ENCODE data around the gene FTO. TPM values are rescaled to one million over a fixed set of nuclear protein-coding genes. Genes with fewer than 3 reads are reported as not detected.
A peak's percentile ranks its signal among the peaks of the same experiment; 100 is the strongest.

Gene FTO
- polyA plus RNA-seq, 1 donor: 55.1 TPM

DNA sequence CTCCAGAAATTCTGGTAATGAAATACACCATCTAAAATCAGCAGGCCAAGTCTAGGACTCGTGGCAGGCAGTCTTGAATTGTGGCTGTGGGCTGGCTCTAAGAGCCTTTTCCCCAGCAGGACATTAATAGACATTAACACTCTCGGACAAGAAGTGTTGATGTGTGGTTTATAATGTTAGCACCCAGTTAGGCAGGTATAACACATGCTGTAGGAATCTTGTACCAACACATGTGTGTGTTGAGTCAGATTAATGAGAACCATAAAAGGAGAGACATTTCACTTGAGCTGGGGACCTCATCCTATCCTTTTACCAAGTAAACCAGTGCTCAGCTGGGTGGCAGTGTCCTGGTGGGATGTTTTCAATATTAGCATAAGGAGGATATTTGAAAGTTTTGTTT, 264.5 kb downstream of the FTO start:
- DNase-seq: no peak

GRCh38 chr16:53968896-53969295, 264.9 kb downstream of the FTO start:
- no peak for DNase-seq

DNA sequence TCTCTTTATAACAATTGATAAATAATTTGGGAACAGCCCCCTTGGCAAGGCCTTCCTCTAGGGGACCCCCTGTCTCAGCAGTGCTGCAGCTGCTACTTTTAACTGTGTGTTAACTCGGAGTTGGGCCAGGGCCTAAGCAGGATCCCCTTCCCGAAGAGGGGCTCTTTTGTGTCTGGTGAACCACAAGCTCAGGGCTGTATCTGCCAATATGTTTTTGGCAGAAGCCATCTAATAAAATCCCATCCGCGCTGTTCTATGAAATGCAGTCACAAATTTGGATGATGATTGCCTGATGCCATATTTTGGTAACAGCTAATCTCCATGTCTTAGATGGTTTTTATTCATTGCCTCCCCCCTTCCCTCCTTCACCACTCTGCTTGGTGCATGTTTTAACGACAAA, 267.7 kb downstream of the FTO start:
- DNase-seq: peak; percentile 32

- no peak for DNase-seq
Measured at GRCh38 chr16:53973021-53973420, 269.1 kb downstream of the FTO start.

GRCh38 chr16:53974484-53975080, 270.6 kb downstream of the FTO start:
- DNase-seq: no peak

- DNase-seq: no peak
Measured at GRCh38 chr16:53980675-53981074, 276.7 kb downstream of the FTO start.

DNA sequence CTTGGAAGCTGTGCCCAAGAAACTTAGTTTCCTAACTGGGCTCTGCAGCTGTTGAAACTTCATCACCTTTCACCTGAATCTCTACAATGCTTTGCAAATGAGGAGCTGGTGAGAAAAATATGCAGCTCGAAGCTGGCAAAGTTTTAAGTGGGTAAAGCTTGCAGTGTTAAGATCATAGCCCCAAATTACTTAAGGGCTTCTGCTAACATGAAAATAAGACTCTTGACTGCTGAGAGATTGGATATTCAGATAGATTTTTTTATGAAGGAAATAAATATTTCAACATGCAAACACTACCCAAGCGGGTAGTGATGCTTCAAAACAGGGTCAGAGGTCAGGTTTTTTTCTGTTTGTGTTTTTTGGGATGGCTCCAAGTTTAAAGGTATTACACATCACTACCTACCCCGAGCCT, 278.7 kb downstream of the FTO start:
- DNase-seq: no peak

- DNase-seq: no peak
Measured at GRCh38 chr16:53984936-53985335, 281.0 kb downstream of the FTO start.

DNA sequence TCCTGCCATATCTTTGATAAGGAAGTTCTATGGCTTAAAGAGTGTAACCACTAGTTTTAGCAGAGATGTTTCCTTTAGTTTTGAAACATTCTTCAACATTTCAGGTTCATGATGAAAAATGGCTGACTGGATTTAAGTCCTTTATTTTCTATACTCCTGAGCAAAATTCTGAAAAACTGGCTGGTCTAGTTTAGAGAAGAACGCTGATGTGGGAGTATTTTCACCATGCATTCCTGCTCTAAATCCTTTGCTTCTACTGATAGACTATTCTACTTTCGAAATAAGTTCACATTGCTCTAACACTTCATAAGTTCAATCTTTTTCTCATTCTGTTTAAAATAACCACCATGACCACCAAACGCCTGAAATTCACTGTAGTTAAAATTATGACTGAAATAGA, 281.9 kb downstream of the FTO start:
- DNase-seq: no peak

- DNase-seq: no peak
Measured at GRCh38 chr16:53986793-53987192, 282.8 kb downstream of the FTO start.

- DNase-seq: no peak
Measured at GRCh38 chr16:53988136-53988535, 284.2 kb downstream of the FTO start.

DNA sequence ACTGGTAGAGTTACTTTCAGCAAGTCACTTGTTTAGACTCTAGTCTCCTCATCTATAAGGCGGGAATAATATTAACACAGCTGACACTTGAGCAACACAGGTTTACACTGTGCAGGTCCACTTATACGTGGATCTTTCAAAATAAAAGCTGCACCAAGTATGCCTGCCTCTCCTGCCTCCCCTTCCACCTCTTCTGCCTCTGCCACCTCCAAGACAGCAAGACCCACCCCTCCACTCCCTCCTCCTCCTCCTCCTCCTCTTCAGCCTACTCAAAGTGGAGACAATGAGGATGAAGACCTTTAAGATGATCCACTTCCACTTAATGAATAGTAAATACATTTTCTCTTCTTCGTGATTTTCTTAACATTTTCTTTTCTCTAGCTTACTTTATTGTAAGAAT, 285.6 kb downstream of the FTO start:
- no peak for DNase-seq

DNA sequence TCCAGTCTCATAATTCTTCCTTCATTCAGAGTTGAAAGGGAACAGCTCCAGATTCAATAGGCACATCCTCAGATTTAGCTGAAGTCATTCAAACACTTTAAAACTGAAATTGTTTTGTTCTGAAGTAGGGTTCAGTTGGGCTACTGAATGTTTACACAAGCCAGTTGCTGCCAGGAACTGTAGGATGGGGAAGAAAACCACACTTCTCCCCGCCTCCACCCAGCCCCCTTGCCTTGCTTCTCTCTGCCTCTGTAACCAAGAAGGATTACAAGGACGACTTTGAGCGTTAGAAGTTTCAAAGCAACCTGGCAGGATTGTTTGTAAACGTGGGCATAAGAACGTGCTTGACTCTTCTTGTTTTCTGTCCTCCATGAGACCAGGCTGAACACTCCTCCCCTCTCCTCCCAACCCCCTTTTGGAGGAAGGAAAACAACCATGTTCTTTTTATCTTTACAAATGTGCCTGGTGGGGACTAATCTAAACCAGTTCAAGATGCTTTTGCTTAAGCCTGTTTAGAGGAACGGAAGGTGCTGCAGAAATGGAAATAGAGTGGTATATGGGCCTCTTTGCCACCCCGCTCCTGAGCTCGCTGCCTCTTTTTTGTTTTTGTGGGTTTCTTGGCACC, 287.9 kb downstream of the FTO start:
- no peak for DNase-seq

- DNase-seq: no peak
Measured at GRCh38 chr16:53995378-53995777, 291.4 kb downstream of the FTO start.

GRCh38 chr16:53996961-53997360, 293.0 kb downstream of the FTO start:
- no peak for DNase-seq

DNA sequence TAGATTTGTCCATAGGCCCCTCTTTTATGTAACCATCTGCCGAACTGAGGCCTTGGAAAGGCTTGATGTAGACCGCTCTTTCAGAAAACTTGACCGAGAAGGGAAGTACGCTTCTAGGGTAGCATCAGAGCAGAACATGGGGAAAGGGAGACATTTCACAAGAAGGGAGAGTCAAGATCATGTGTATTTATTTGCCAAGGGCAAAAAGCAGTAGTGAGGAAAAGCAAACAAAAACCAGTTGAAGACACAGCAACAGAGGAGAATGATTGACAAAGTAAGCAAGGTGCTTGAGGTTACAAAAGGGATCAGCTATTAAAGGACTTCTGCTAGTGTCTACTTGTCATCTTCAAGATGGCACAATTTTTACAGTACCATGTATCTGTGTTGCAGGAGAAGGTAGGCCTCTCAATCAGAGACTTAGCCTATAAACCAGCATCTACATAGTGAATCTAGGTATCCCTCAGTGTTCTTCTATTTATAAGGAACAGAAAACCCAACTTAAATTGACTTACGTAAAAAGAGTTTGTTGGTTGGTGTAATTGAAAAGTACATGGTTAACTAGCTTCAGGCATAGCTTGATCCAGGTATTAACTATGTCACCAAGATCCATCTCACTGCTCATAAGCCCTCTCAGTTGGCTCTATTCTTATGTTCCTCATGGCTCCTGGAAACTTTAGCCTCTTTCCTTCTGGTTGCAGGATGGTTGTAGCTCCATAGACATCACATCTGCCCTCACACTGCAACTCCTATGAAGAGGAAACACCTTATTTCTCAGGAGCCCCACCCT, 294.3 kb downstream of the FTO start:
- no peak for DNase-seq

- DNase-seq: no peak
Measured at GRCh38 chr16:53998966-53999522, 295.1 kb downstream of the FTO start.

DNA sequence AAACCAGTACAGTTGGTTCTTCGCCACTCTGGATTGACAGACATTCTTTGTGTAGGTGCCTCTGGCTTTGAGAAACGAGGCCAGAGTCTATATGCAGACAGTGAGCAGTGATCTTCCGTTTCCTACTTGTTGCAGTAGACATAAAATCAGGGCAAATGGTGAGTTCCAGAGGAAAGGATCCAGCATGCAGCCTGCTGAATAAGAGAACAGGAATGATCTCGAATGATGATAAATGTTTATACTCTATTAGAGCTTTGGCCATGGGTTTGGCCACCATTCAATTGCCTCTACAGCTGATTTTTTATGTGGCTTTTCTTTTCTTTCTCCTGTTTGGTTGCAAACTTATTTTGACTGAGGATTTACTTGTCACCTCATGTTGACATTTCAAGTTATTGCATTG, 295.9 kb downstream of the FTO start:
- DNase-seq: no peak

GRCh38 chr16:54000361-54000760, 296.4 kb downstream of the FTO start:
- DNase-seq: no peak

DNA sequence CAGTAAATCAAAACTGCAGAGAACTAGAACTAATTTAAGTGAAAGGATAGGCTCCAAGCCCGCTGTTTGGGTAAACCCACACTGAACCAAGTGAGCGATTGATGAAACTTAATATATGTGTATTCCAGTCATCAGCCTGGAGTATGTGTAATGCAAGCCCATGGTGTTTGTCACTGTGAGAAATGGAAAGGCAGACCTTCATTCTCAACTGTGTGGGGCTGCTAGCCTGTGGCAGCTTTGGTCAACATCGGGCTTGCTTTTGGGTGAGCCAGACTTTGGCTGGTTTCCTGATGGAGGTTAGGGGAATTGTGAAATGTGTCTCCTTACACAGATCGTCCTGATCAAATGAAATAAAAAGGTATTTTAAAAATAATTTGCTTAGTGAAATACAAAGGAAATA, 302.7 kb downstream of the FTO start:
- DNase-seq: no peak

DNA sequence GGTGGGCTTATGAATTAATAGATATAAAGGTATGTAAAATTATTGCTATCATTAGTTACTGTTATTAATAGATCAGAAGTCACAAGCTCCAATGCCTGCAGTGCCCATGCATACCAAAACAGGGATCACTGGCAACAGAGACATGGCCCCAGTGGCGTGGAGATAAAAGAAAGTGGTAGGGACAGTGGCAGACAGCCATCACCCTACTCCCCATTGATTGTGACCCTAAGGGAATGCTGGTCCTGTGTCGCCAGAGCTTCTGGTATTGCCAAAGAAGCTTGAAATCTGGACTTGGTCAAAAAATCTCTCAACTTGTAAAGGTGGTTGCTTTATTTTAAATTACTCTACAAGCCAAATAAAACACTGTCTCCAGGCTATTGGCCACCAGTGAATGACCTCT, 303.5 kb downstream of the FTO start:
- DNase-seq: no peak

GRCh38 chr16:54009464-54010176, 305.7 kb downstream of the FTO start:
- no peak for DNase-seq

DNA sequence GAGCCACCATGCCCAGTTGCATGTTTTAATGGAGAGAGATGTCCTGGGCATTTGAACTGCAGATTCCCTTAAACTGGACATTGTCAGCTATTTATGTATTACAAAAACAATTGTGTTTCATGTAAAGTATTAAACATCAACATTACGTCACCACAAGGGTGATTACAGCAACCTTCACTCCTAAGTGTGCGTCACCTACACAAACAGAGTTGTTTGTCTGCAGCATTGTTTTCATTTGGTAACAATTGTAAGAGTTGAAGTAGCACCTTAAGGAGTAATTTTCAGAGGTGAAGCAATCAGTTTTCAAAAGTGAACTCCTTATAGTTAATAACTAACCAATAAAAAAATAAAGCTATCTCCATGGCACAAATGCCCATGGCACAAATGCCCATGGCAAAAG, 311.2 kb downstream of the FTO start:
- DNase-seq: no peak
